GM21423 (cell line): Measurements from ENCODE around the gene GMEB2.
"Not testable (repeated sequence)": the region's sequence is repeated elsewhere in the genome, so short reads cannot be mapped to it uniquely, and the experiment has no call there.

ENCODE experiments used
- ATAC-seq: cut with Tn5 transposase; IDR thresholded peaks from one replicate; pipeline ENCODE4 v1.9.1; 2021; ENCODE audit warnings: mild to moderate bottlenecking, moderate library complexity; ENCODE audit not compliant: unreplicated experiment

GMEB2 gene

DNA sequence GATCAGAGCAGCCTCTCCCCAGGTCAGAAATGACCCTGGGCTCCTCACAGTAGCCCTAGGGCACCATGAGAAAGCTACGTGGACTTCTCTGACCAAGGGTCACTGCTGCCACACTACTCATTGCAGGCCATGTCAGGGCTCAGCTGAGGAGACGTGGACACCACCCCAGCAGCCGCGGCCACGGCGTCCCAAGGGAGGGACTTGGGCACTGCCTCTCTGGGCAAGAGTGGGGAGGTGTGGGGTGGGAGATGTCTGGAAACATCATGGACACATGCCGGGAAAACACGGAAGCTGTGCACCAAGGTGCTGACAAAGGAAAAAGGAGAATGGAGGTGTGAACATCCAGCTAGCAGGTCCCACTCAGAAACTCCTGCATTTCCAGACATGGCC lies 9.0 kb downstream of the GMEB2 start:
- no peak for ATAC-seq

GRCh38 chr20:63617092-63617875 lies 9.6 kb downstream of the GMEB2 start:
- ATAC-seq = no peak

DNA sequence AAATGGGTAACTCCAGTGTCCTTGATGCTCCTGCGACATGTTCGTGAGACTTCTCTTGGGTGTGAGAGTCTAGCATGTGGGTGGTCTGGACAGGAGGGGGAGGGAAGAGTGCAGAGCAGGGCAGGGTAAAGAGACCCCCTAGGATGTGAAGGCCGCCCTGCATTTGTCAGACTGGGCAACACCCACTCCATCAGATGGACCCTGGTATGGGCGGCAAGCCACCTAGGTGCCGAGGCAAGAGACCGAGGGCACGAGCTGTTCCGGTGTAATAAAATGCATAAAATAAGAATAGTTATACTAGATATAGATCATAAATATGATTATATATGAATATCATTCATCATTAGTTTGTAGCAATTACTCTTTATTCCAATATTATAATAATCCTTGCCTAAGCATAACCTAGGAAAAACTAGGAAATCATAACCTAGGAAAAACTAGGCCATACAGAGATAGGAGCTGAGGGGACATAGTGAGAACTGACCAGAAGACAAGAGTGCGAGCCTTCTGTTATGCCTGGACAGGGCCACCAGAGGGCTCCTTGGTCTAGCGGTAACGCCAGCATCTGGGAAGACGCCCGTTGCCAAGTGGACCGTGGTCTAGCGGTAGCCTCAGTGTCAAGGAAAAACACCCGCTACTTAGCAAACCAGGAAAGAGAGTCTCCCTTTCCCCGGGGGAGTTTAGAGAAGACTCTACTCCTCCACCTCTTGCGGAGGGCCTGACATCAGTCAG lies 12.9 kb downstream of the GMEB2 start:
- not testable (repeated sequence) for ATAC-seq

DNA sequence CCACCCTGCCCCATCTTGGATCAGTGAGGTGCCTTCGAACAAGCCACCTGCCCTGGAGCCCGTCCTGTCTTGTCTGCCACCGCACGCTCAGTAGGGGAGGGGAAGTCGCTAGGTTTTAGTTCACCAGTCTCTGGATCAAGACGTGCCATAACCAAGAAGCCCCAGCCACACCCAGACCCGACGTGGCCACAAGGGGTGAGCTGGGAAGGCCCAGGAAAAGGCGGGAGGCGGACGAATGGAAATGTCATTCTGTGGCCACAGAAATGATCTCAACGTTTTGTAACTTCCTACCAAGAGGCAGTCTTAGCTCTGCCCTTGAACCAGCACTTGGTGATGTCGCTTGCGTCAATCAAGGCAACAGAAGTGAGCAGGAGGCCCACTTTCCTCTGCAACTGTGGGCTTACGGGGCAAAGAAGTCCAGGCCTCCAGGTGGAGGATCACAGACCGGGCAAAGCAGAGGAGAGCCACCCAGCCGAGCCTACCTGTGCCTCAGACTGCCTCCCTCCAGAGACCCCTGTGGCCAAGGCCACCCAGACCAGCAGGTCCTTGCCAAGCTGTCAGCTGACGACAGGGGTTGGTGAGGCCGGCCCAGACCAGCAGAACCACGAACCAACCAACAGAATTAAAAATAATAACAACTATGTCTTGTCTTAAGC lies 14.5 kb downstream of the GMEB2 start:
- ATAC-seq = no peak

GRCh38 chr20:63611646-63612045 lies 15.3 kb downstream of the GMEB2 start:
- ATAC-seq = no peak

DNA sequence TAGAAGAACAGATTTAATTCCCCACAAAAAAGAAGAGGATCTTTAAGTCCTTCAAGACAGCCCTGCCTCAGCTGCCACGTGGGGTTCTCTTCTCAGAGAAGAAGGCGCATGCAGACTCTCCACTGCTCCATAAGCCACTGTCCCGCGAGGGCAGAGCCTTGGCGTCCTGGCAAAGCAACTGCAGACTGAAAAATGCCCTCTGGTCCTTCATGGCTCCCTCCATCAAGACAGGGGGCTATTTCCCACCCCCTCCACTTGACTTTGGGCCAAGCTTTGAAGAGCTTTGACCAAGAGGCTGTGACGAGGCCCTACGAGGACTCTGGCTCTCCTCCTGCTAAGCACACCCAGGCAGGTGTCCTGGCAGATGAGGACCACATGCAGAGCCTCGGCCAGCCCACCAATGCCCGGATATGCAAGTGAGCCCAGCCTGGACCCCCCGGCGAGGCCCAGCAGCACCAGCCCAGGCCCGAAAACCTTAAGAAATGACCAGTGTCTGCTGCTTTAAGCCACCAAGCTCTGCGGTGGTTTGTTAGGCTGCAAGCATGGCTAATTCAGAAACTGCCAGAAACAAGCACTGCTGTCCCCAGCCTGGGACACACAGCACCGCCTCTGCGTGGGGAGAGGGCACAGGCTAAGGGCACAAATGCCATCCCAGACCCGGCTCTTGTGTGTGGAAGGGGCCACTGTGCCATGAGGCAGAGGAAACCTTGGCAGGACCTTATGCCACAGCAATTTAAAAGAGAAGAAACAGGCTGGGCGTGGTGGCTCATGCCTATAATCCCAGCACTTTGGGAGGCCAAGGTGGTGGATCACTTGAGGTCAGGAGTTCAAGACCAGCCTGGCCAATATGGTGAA lies 16.1 kb downstream of the GMEB2 start:
- no peak for ATAC-seq

- no peak for ATAC-seq
Measured at GRCh38 chr20:63606686-63607085, 20.2 kb downstream of the GMEB2 start.

GRCh38 chr20:63602321-63602720 lies 24.6 kb downstream of the GMEB2 start:
- ATAC-seq = no peak

GRCh38 chr20:63601679-63602078 lies 25.2 kb downstream of the GMEB2 start:
- ATAC-seq = not testable (repeated sequence)

DNA sequence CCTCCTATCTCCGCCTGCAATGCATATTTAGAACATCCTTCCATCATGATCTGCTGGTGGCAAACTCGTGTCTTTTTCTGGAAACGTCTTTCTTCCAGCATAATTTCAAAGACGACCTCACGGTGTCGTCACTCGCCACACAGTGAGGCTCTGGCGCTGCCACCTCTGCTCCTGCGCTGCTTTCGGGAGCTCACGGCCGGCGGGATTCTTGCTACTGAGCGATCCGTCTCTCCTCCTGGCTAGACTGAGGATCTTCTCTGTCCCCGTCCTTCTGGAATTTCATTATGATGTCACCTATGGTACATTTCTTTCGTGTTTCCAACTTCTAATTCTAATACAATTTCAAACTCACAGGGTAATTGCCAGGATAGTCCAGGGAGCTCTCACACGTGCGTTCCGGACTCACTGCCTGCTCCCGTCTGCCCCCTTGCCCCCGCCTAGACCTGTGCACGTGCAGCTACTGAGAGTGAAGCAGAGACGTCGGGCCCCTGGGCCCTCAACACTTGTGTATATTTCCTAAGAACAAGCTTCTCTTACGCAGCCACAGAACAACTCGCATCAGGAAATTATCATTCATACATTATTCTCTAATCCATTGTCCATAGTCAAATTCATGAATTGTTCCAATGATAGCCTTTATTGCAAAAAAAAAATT lies 27.4 kb downstream of the GMEB2 start:
- ATAC-seq = no peak

- no peak for ATAC-seq
Measured at GRCh38 chr20:63598479-63599395, 28.2 kb downstream of the GMEB2 start.

DNA sequence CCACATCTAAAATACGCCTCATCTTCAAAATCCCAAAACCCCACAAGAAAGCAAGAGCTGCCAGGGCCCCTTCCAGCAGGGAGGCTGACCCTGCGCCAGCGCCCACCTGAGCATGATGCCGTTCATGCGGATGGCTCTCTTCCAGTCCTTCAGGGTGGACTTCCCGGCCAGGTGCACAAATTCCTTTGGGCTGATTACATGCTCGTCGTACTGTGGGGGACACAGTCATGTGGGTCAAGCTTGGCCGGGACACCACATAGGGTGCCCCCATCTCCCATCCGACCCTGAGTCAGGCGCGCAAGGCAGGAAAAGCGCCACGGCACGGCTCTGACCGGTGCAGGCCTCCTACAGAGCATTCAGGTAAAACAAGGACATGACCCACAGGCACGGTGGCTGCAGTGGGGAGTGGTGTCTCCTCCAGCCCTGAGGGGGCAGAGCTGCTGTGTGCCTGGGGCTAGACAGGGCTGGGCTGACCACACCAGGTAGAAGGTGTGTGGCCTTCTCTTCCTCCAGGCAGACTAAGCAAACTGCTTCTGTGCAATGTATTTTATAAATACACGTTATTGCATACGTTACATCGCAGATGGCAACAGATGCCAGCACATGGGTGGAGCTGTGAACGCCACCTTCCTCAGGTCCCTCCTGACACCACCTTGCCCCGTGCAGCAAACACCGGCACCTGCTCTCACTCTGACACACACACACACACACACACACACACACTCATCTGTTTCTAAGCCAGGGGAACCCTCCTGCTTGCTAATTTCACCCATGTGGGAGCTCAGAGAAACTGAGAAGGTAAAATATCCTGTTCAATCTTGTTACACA lies 29.0 kb downstream of the GMEB2 start:
- no peak for ATAC-seq

- no peak for ATAC-seq
Measured at GRCh38 chr20:63596423-63596822, 30.5 kb downstream of the GMEB2 start.

GRCh38 chr20:63595416-63596127 lies 31.3 kb downstream of the GMEB2 start:
- ATAC-seq = no peak

DNA sequence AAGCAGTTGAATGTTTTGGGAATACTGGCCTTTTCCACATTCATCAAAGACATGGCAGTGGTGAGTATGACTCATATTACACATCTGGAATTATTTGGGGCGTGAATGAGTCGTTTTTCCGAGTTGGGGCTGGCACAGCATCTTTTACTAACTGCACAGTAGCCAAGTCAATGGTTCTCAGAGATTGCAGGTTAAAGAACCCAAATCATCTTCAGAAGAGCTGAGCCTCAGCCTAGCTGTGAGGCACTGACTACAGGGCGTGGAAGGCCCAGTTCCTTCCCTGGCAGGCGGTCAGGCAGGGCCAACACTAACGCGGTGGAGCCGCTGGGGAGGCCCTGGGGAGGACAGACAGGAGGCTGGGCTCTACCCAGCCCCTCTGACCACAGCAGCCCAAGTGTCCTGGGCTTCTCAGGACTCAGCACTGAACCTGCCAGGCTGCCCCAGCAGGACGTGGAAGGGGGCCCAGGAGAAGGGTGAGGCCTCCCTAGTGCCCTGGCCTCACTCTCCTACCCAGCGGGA lies 32.8 kb downstream of the GMEB2 start:
- ATAC-seq = no peak

DNA sequence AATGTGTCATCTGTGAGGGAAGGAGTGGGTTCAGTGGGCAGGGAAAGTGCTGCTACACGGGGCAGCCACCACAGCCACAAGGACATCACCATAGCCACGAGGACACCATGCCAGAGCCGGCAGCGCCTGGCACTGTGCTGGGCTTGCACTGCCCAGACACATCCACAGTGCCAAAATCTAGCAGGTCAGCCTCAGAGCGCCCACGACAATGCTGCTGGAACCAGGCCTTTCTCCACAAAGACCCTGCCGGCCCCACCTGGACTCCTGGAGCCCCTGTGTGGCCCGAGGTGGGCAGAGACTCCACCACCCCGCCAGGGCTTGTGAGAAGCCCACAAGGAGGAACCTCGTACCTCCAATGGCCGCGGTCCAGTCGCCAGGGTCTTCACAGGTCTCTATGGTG lies 34.2 kb downstream of the GMEB2 start:
- ATAC-seq = no peak

- no peak for ATAC-seq
Measured at GRCh38 chr20:63591786-63592355, 35.0 kb downstream of the GMEB2 start.
